HCT116 (cell line): ENCODE results near the gene TMEM132A. TPM values are rescaled to one million over a fixed set of nuclear protein-coding genes. Genes with fewer than 3 reads are reported as not detected.

ENCODE experiments used
- ATAC-seq: fragments of 200-7000 bp; cut with Tn5 transposase; 2 replicates; pipeline ENCODE4 v1.9.1; 2020; ENCODE audit warnings: mild to moderate bottlenecking, moderate library complexity
- BruUV-seq: library from RNA; stranded (reverse); fragments of 400-500 nt; replicated peaks from 2 replicates; lab custom pipeline; 2021; lab: Mats Ljungman, UMichigan
- CTCF ChIA-PET: fragments of 300-600 bp; sonication (Branson Sonifier 250); formaldehyde crosslinking; loops from one replicate; lab custom pipeline; 2021; ENCODE audit warnings: antibody characterized with exemption; lab: Charles Lee
- POLR2A ChIA-PET: fragments of 300-600, 350-600 bp; sonication (Branson Sonifier 250); formaldehyde crosslinking; loops from one replicate; lab custom pipeline; 2021; ENCODE audit warnings: antibody characterized with exemption; lab: Charles Lee
- RAD21 ChIA-PET, 2 experiments: fragments of 300-600 bp; sonication (Branson Sonifier 250); formaldehyde crosslinking; loops; one replicate each; lab custom pipeline; 2023; ENCODE audit warnings: low total read pairs in 2 of 2; ENCODE audit not compliant: uncharacterized antibody in 2 of 2, unreplicated experiment in 2 of 2, low non-redundant PET in 1 of 2; lab: Charles Lee
- DNase-seq: peaks from one replicate; pipeline ENCODE4 v3.0.0-alpha.2; 2010; ENCODE audit warnings: low read depth, low spot score
- H2AFZ ChIP-seq: fragments of 200-600 bp; shearing (Covaris generic), sonication (generic); 2 replicates; pipeline ENCODE4 v1.6.1; 2017; ENCODE audit warnings: low read depth, mixed run types, mixed read lengths, antibody characterized with exemption, low read length; ENCODE audit not compliant: poor library complexity, severe bottlenecking
- H3K27ac ChIP-seq: 2 replicates; pipeline ENCODE4 v1.5.1; 2012; ENCODE audit warnings: low read depth, low read length
- H3K27me3 ChIP-seq: fragments of 200-600 bp; sonication (generic); 2 replicates; pipeline ENCODE4 v1.6.1; 2016; ENCODE audit warnings: mixed run types, low read length, mixed read lengths; ENCODE audit not compliant: insufficient read depth
- H3K36me3 ChIP-seq, 2 experiments: fragments of 200-500 bp in 1 of 2; fragments of 200-600 bp in 1 of 2; sonication (Bioruptor generic) in 1 of 2; sonication (generic) in 1 of 2; 2 replicates each; pipeline versions ENCODE4 v1.5.1 to v1.6.1; 2014 to 2016; ENCODE audit warnings: low read length in 2 of 2, inconsistent platforms in 1 of 2, mixed read lengths in 1 of 2, mixed run types in 1 of 2; ENCODE audit not compliant: insufficient read depth in 2 of 2, control insufficient read depth in 1 of 2
- H3K4me1 ChIP-seq, 2 experiments: fragments of 200-600 bp in 1 of 2; sonication (generic) in 1 of 2; 2 replicates each; pipeline versions ENCODE4 v1.5.1 to v1.6.1; 2012 to 2017; ENCODE audit warnings: low read length in 2 of 2, inconsistent platforms in 1 of 2, mild to moderate bottlenecking in 1 of 2, mixed read lengths in 1 of 2, mixed run types in 1 of 2, moderate library complexity in 1 of 2; ENCODE audit not compliant: insufficient read depth in 2 of 2, control insufficient read depth in 1 of 2
- H3K4me2 ChIP-seq: fragments of 200-600 bp; sonication (generic); 2 replicates; pipeline ENCODE4 v1.6.1; 2017; ENCODE audit warnings: mixed run types, low read length, mixed read lengths
- H3K4me3 ChIP-seq, 2 experiments: fragments of 200-600 bp in 1 of 2; sonication (generic) in 1 of 2; replicated peaks in 1 of 2; 2 replicates each; pipeline ENCODE4 v1.5.1; 2011 to 2016; ENCODE audit warnings: low read length in 2 of 2, control low read depth in 1 of 2, low read depth in 1 of 2, mild to moderate bottlenecking in 1 of 2, mixed read lengths in 1 of 2, mixed run types in 1 of 2
- H3K79me2 ChIP-seq: fragments of 200-600 bp; sonication (generic); 2 replicates; pipeline ENCODE4 v1.6.1; 2017; ENCODE audit warnings: mild to moderate bottlenecking, mixed run types, low read length, moderate library complexity, mixed read lengths; ENCODE audit not compliant: insufficient read depth
- H3K9ac ChIP-seq: fragments of 200-600 bp; sonication (generic); 2 replicates; pipeline ENCODE4 v1.6.1; 2016; ENCODE audit warnings: low read length, mixed read lengths
- H3K9me2 ChIP-seq: fragments of 200-600 bp; sonication (generic), shearing (Covaris generic); 2 replicates; pipeline ENCODE4 v1.6.1; 2017; ENCODE audit warnings: mixed run types, mild to moderate bottlenecking, moderate library complexity; ENCODE audit not compliant: insufficient read depth
- H3K9me3 ChIP-seq, 2 experiments: fragments of 200-500 bp in 1 of 2; fragments of 200-600 bp in 1 of 2; sonication (Bioruptor generic) in 1 of 2; sonication (generic) in 1 of 2; 2 replicates each; pipeline ENCODE4 v1.6.1; 2014 to 2017; ENCODE audit warnings: low read length in 2 of 2, mixed read lengths in 2 of 2, inconsistent platforms in 1 of 2, low read depth in 1 of 2, mild to moderate bottlenecking in 1 of 2, mixed run types in 1 of 2, moderate library complexity in 1 of 2; ENCODE audit not compliant: control insufficient read depth in 1 of 2, insufficient read depth in 1 of 2
- H4K20me1 ChIP-seq: fragments of 200-600 bp; sonication (generic), shearing (Covaris generic); 2 replicates; pipeline ENCODE4 v1.6.1; 2017; ENCODE audit warnings: mixed run types, mild to moderate bottlenecking, moderate library complexity; ENCODE audit not compliant: insufficient read depth
- CBX3 ChIP-seq: IDR thresholded peaks from 2 replicates; pipeline ENCODE4 v1.6.1; 2012; ENCODE audit warnings: low read depth
- CEBPB ChIP-seq: IDR thresholded peaks from 2 replicates; pipeline ENCODE4 v1.6.1; 2012; ENCODE audit warnings: low read depth
- EGR1 ChIP-seq: IDR thresholded peaks from 2 replicates; pipeline ENCODE4 v1.6.1; 2012; ENCODE audit warnings: low read depth
- ELF1 ChIP-seq: IDR thresholded peaks from 2 replicates; pipeline ENCODE4 v1.6.1; 2012; ENCODE audit warnings: low read depth, borderline replicate concordance
- EZH2 ChIP-seq: fragments of 200-600 bp; sonication (generic); IDR thresholded peaks from 2 replicates; pipeline ENCODE4 v1.6.1; 2017; ENCODE audit warnings: antibody characterized with exemption, mixed run types
- EZH2phosphoT487 ChIP-seq: fragments of 200-600 bp; IDR thresholded peaks from 2 replicates; pipeline ENCODE4 v1.6.1; 2018; ENCODE audit warnings: antibody characterized with exemption, borderline replicate concordance
- FOSL1 ChIP-seq: IDR thresholded peaks from 2 replicates; pipeline ENCODE4 v1.6.1; 2012; ENCODE audit warnings: low read depth
- JUND ChIP-seq: IDR thresholded peaks from 2 replicates; pipeline ENCODE4 v1.6.1; 2012
- POLR2A ChIP-seq: IDR thresholded peaks from 2 replicates; pipeline ENCODE4 v1.7.0; 2011; ENCODE audit warnings: borderline replicate concordance; ENCODE audit not compliant: insufficient read depth, insufficient read length; ENCODE audit errors: extremely low read depth
- SIN3A ChIP-seq: IDR thresholded peaks from 2 replicates; pipeline ENCODE4 v1.6.1; 2012; ENCODE audit warnings: low read depth
- SP1 ChIP-seq: IDR thresholded peaks from 2 replicates; pipeline ENCODE4 v1.6.1; 2012; ENCODE audit warnings: low read depth
- SRF ChIP-seq: IDR thresholded peaks from 2 replicates; pipeline ENCODE4 v1.6.1; 2012; ENCODE audit warnings: low read depth
- TCF7L2 ChIP-seq: IDR thresholded peaks from 2 replicates; pipeline ENCODE4 v1.7.0; 2011; ENCODE audit warnings: borderline replicate concordance, inconsistent platforms; ENCODE audit not compliant: insufficient read depth, insufficient read length; ENCODE audit errors: extremely low read depth
- YY1 ChIP-seq: IDR thresholded peaks from 2 replicates; pipeline ENCODE4 v1.6.1; 2011; ENCODE audit warnings: low read length, low read depth, moderate library complexity, mild to moderate bottlenecking; ENCODE audit not compliant: insufficient replicate concordance; ENCODE audit errors: extremely low read depth
- ZFX ChIP-seq: fragments of 450-650 bp; IDR thresholded peaks from 2 replicates; pipeline ENCODE4 v1.6.1; 2017
- ZNF274 ChIP-seq: fragments of 200-500 bp; sonication (Bioruptor generic); IDR thresholded peaks from 2 replicates; pipeline ENCODE4 v1.6.1; 2014; ENCODE audit warnings: mild to moderate bottlenecking, low read depth, low read length, inconsistent platforms
- intact Hi-C: fragments of 100-400 bp; cut with micrococcal nuclease; formaldehyde crosslinking; loops from 2 replicates; pipeline ENCODE4 v1.10.0; 2022
- total RNA-seq: library from RNA; stranded (reverse); gene quantifications from one replicate; pipeline ENCODE4 v1.2.1, GENCODE V29; 2021; ENCODE audit not compliant: unreplicated experiment
- TF ChIP-seq, protein P1 (sequence below): IDR thresholded peaks from 2 replicates; pipeline ENCODE4 v1.6.1; 2012
- TF ChIP-seq, protein P2 (sequence below): IDR thresholded peaks from 2 replicates; pipeline ENCODE4 v1.6.1; 2012; ENCODE audit warnings: low read depth

The TMEM132A gene
- total RNA-seq, 1 experiment from 2014 or later = 120 TPM

DNA sequence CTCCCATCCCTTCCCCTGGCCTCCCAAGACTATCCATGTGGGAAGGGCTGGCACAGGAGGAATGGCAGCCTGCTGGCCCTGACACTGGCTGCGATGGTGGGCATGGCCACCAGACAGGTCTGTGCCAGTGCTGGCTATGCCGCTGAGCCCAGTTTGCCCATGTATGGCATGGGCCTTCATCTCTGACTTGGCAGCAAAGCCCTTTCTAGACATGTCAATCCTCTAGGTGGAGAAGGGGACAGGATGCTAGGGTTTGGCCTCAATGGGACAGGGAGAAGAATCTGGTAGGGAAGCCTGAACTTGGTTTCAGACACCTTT lies 48.1 kb upstream of the TMEM132A start:
- no TSS peak for BruUV-seq

More for the DNA sequence above, 48.1 kb upstream of the TMEM132A start:
- Histone ChIP-seq H3K9me3 (no peaks in the 10 kb centered on the region), H3K79me2 (no peaks in the 10 kb centered on the region), H3K4me1 (peaks cover 0 to 4% of the 10 kb centered on the region in 2 experiments; a peak in 2 of 4 replicates), H4K20me1 (no peaks in the 10 kb centered on the region), H3K9ac (no peak overlapping the region), H3K4me2 (no peak overlapping the region)
- no peak for ATAC-seq
- POLR2A ChIA-PET = no interaction called here
- TF ChIP-seq FOSL1 = no peak
- no peak for TF ChIP-seq ZFX
- no peak for TF ChIP-seq CBX3
- TF ChIP-seq SP1 = no peak
- TF ChIP-seq EGR1 = no peak
- TF ChIP-seq TCF7L2 = no peak
- no peak for TF ChIP-seq SIN3A
- TF ChIP-seq, protein P1, sequence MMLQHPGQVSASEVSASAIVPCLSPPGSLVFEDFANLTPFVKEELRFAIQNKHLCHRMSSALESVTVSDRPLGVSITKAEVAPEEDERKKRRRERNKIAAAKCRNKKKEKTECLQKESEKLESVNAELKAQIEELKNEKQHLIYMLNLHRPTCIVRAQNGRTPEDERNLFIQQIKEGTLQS = no peak
- no peak for TF ChIP-seq EZH2phosphoT487
- no peak for TF ChIP-seq YY1
- TF ChIP-seq JUND = no peak
- no peak for TF ChIP-seq CEBPB
- TF ChIP-seq POLR2A = no peak
- TF ChIP-seq ZNF274 = no peak
- no peak for TF ChIP-seq SRF
- TF ChIP-seq, protein P2, sequence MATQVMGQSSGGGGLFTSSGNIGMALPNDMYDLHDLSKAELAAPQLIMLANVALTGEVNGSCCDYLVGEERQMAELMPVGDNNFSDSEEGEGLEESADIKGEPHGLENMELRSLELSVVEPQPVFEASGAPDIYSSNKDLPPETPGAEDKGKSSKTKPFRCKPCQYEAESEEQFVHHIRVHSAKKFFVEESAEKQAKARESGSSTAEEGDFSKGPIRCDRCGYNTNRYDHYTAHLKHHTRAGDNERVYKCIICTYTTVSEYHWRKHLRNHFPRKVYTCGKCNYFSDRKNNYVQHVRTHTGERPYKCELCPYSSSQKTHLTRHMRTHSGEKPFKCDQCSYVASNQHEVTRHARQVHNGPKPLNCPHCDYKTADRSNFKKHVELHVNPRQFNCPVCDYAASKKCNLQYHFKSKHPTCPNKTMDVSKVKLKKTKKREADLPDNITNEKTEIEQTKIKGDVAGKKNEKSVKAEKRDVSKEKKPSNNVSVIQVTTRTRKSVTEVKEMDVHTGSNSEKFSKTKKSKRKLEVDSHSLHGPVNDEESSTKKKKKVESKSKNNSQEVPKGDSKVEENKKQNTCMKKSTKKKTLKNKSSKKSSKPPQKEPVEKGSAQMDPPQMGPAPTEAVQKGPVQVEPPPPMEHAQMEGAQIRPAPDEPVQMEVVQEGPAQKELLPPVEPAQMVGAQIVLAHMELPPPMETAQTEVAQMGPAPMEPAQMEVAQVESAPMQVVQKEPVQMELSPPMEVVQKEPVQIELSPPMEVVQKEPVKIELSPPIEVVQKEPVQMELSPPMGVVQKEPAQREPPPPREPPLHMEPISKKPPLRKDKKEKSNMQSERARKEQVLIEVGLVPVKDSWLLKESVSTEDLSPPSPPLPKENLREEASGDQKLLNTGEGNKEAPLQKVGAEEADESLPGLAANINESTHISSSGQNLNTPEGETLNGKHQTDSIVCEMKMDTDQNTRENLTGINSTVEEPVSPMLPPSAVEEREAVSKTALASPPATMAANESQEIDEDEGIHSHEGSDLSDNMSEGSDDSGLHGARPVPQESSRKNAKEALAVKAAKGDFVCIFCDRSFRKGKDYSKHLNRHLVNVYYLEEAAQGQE = no peak
- TF ChIP-seq ELF1 = no peak
- no peak for TF ChIP-seq EZH2
- TF ChIP-seq, all 23 proteins: peak for 0
- H3K27me3 ChIP-seq = no peaks in the 10 kb centered on the region
- no peak for DNase-seq
- H3K4me3 ChIP-seq = no peak overlapping the region
- no peak overlapping the region for H3K27ac ChIP-seq
- ChIA-PET RAD21 (no interaction called here), CTCF (no interaction called here)
- no peak overlapping the region for H2AFZ ChIP-seq
- H3K9me2 ChIP-seq = no peaks in the 10 kb centered on the region
- H3K36me3 ChIP-seq = peaks cover 4 to 5% of the 10 kb centered on the region in 2 experiments; a peak in 2 of 4 replicates
- intact Hi-C loops = no loop called here
